Measurements from ENCODE around the gene CYP4F11. TPM values are rescaled to one million over a fixed set of nuclear protein-coding genes. Genes with fewer than 3 reads are reported as not detected.
"Not testable (repeated sequence)": the region's sequence is repeated elsewhere in the genome, so short reads cannot be mapped to it uniquely, and the experiment has no call there.

The CYP4F11 gene
- polyA plus RNA-seq (2012; ENCODE audit: low read depth, missing spikeins), result not detected

GRCh38 chr19:15934332-15935078 is at the start of gene CYP4F11:
Gene CYP4F11 (minus strand): TSS chr19:15934529. CDS start chr19:15934408, 121 bp downstream.
- FAIRE-seq (no peak), DNase-seq (ENCODE audit: insufficient read length, low spot score) (no peak)
- TF ChIP-seq TAF1 (IDR thresholded peaks at IDR 0.05; ENCODE audit: low read depth, low read length), result no peak
- TF ChIP-seq POLR2A (IDR thresholded peaks at IDR 0.05; ENCODE audit: low read depth, low read length), result no peak
- no peak for TF ChIP-seq POLR2AphosphoS5 (IDR thresholded peaks at IDR 0.05; ENCODE audit: low read depth, low read length)
- TF ChIP-seq SPI1 (IDR thresholded peaks at IDR 0.05; ENCODE audit: low read depth, low read length), result no peak
- no peak for TF ChIP-seq POU2F2 (IDR thresholded peaks at IDR 0.05; ENCODE audit: low read depth, low read length)
- TF ChIP-seq PAX5 (IDR thresholded peaks at IDR 0.05; ENCODE audit: insufficient read depth, low read length, severe bottlenecking), result no peak

GRCh38 chr19:15979293-15979692 is 45.0 kb upstream of the CYP4F11 start:
- FAIRE-seq, result no peak
- no peak for TF ChIP-seq SPI1 (IDR thresholded peaks at IDR 0.05; ENCODE audit: low read depth, low read length)
- no peak for TF ChIP-seq PAX5 (IDR thresholded peaks at IDR 0.05; ENCODE audit: insufficient read depth, low read length, severe bottlenecking)
- no peak for TF ChIP-seq TAF1 (IDR thresholded peaks at IDR 0.05; ENCODE audit: low read depth, low read length)
- no peak for TF ChIP-seq POLR2AphosphoS5 (IDR thresholded peaks at IDR 0.05; ENCODE audit: low read depth, low read length)
- TF ChIP-seq POLR2A (IDR thresholded peaks at IDR 0.05; ENCODE audit: low read depth, low read length), result no peak
- TF ChIP-seq POU2F2 (IDR thresholded peaks at IDR 0.05; ENCODE audit: low read depth, low read length), result no peak

GRCh38 chr19:15977690-15978089 is 43.4 kb upstream of the CYP4F11 start:
- FAIRE-seq (no peak), DNase-seq (ENCODE audit: insufficient read length, low spot score) (no peak)
- no peak for TF ChIP-seq PAX5 (IDR thresholded peaks at IDR 0.05; ENCODE audit: insufficient read depth, low read length, severe bottlenecking)
- TF ChIP-seq SPI1 (IDR thresholded peaks at IDR 0.05; ENCODE audit: low read depth, low read length), result no peak
- TF ChIP-seq TAF1 (IDR thresholded peaks at IDR 0.05; ENCODE audit: low read depth, low read length), result no peak
- TF ChIP-seq POLR2AphosphoS5 (IDR thresholded peaks at IDR 0.05; ENCODE audit: low read depth, low read length), result no peak
- TF ChIP-seq POU2F2 (IDR thresholded peaks at IDR 0.05; ENCODE audit: low read depth, low read length), result no peak
- TF ChIP-seq POLR2A (IDR thresholded peaks at IDR 0.05; ENCODE audit: low read depth, low read length), result no peak

More at GRCh38 chr19:15979293-15979692, 45.0 kb upstream of the CYP4F11 start:
- DNase-seq (ENCODE audit: insufficient read length, low spot score), result no peak

GRCh38 chr19:15976836-15977689 is 42.7 kb upstream of the CYP4F11 start:
- no peak for TF ChIP-seq POLR2A (IDR thresholded peaks at IDR 0.05; ENCODE audit: low read depth, low read length)
- TF ChIP-seq SPI1 (IDR thresholded peaks at IDR 0.05; ENCODE audit: low read depth, low read length), result no peak
- TF ChIP-seq TAF1 (IDR thresholded peaks at IDR 0.05; ENCODE audit: low read depth, low read length), result no peak
- TF ChIP-seq POU2F2 (IDR thresholded peaks at IDR 0.05; ENCODE audit: low read depth, low read length), result no peak
- no peak for TF ChIP-seq POLR2AphosphoS5 (IDR thresholded peaks at IDR 0.05; ENCODE audit: low read depth, low read length)
- TF ChIP-seq PAX5 (IDR thresholded peaks at IDR 0.05; ENCODE audit: insufficient read depth, low read length, severe bottlenecking), result no peak
- FAIRE-seq (no peak), DNase-seq (ENCODE audit: insufficient read length, low spot score) (no peak)

- FAIRE-seq (no peak), DNase-seq (ENCODE audit: insufficient read length, low spot score) (no peak)
- TF ChIP-seq TAF1 (IDR thresholded peaks at IDR 0.05; ENCODE audit: low read depth, low read length), result no peak
- no peak for TF ChIP-seq SPI1 (IDR thresholded peaks at IDR 0.05; ENCODE audit: low read depth, low read length)
- no peak for TF ChIP-seq POLR2A (IDR thresholded peaks at IDR 0.05; ENCODE audit: low read depth, low read length)
- TF ChIP-seq POLR2AphosphoS5 (IDR thresholded peaks at IDR 0.05; ENCODE audit: low read depth, low read length), result no peak
- no peak for TF ChIP-seq POU2F2 (IDR thresholded peaks at IDR 0.05; ENCODE audit: low read depth, low read length)
- TF ChIP-seq PAX5 (IDR thresholded peaks at IDR 0.05; ENCODE audit: insufficient read depth, low read length, severe bottlenecking), result no peak
Observed at GRCh38 chr19:15974856-15975255, 40.5 kb upstream of the CYP4F11 start.

GRCh38 chr19:15972043-15972442 is 37.7 kb upstream of the CYP4F11 start:
- not testable (repeated sequence) for FAIRE-seq; DNase-seq (ENCODE audit: insufficient read length, low spot score)

- FAIRE-seq, result peak; percentile 50
- TF ChIP-seq TAF1 (IDR thresholded peaks at IDR 0.05; ENCODE audit: low read depth, low read length) (no peak), POLR2A (IDR thresholded peaks at IDR 0.05; ENCODE audit: low read depth, low read length) (no peak), POU2F2 (IDR thresholded peaks at IDR 0.05; ENCODE audit: low read depth, low read length) (no peak), POLR2AphosphoS5 (IDR thresholded peaks at IDR 0.05; ENCODE audit: low read depth, low read length) (no peak), SPI1 (IDR thresholded peaks at IDR 0.05; ENCODE audit: low read depth, low read length) (no peak), PAX5 (IDR thresholded peaks at IDR 0.05; ENCODE audit: insufficient read depth, low read length, severe bottlenecking) (no peak)
- DNase-seq (ENCODE audit: insufficient read length, low spot score), result no peak
Observed at GRCh38 chr19:15971224-15971780, 37.0 kb upstream of the CYP4F11 start.

GRCh38 chr19:15964231-15964630 is 29.9 kb upstream of the CYP4F11 start:
- TF ChIP-seq SPI1 (IDR thresholded peaks at IDR 0.05; ENCODE audit: low read depth, low read length) (no peak), PAX5 (IDR thresholded peaks at IDR 0.05; ENCODE audit: insufficient read depth, low read length, severe bottlenecking) (no peak), POU2F2 (IDR thresholded peaks at IDR 0.05; ENCODE audit: low read depth, low read length) (no peak), POLR2AphosphoS5 (IDR thresholded peaks at IDR 0.05; ENCODE audit: low read depth, low read length) (no peak), POLR2A (IDR thresholded peaks at IDR 0.05; ENCODE audit: low read depth, low read length) (no peak), TAF1 (IDR thresholded peaks at IDR 0.05; ENCODE audit: low read depth, low read length) (no peak)
- DNase-seq (ENCODE audit: insufficient read length, low spot score) (no peak), FAIRE-seq (no peak)

- DNase-seq (ENCODE audit: insufficient read length, low spot score) (no peak), FAIRE-seq (no peak)
- TF ChIP-seq POU2F2 (IDR thresholded peaks at IDR 0.05; ENCODE audit: low read depth, low read length) (no peak), TAF1 (IDR thresholded peaks at IDR 0.05; ENCODE audit: low read depth, low read length) (no peak), PAX5 (IDR thresholded peaks at IDR 0.05; ENCODE audit: insufficient read depth, low read length, severe bottlenecking) (no peak), SPI1 (IDR thresholded peaks at IDR 0.05; ENCODE audit: low read depth, low read length) (no peak), POLR2A (IDR thresholded peaks at IDR 0.05; ENCODE audit: low read depth, low read length) (no peak), POLR2AphosphoS5 (IDR thresholded peaks at IDR 0.05; ENCODE audit: low read depth, low read length) (no peak)
Observed at GRCh38 chr19:15962319-15962718, 28.0 kb upstream of the CYP4F11 start.
